ENCODE measurements around the gene EPB41L5.
"Not testable (repeated sequence)": the region's sequence is repeated elsewhere in the genome, so short reads cannot be mapped to it uniquely, and the experiment has no call there.

EPB41L5 gene

GRCh38 chr2:120199817-120200459 is 187.1 kb downstream of the EPB41L5 start:
- not testable (repeated sequence) for DNase-seq (ENCODE audit: low read depth in 2 of 2)

- DNase-seq (ENCODE audit: low read depth in 2 of 2): no peak
Measured at GRCh38 chr2:120203251-120204021, 190.6 kb downstream of the EPB41L5 start.

- no peak for DNase-seq (ENCODE audit: low read depth in 2 of 2)
Measured at GRCh38 chr2:120204022-120204405, 191.1 kb downstream of the EPB41L5 start.

GRCh38 chr2:120204417-120204816 is 191.5 kb downstream of the EPB41L5 start:
- DNase-seq (ENCODE audit: low read depth in 2 of 2): no peak

- no peak for DNase-seq (ENCODE audit: low read depth in 2 of 2)
Measured at GRCh38 chr2:120204945-120205670, 192.2 kb downstream of the EPB41L5 start.

GRCh38 chr2:120206022-120206581 is 193.2 kb downstream of the EPB41L5 start:
- DNase-seq (ENCODE audit: low read depth in 2 of 2): no peak

GRCh38 chr2:120208381-120209353 is 195.8 kb downstream of the EPB41L5 start:
- no peak for DNase-seq (ENCODE audit: low read depth in 2 of 2)

GRCh38 chr2:120209427-120210269 is 196.8 kb downstream of the EPB41L5 start:
- no peak for DNase-seq (ENCODE audit: low read depth in 2 of 2)

- DNase-seq (ENCODE audit: low read depth in 2 of 2): no peak
Measured at GRCh38 chr2:120210270-120210693, 197.4 kb downstream of the EPB41L5 start.

- DNase-seq (ENCODE audit: low read depth in 2 of 2): no peak
Measured at GRCh38 chr2:120218181-120218580, 205.3 kb downstream of the EPB41L5 start.

GRCh38 chr2:120219291-120219690 is 206.4 kb downstream of the EPB41L5 start:
- DNase-seq (ENCODE audit: low read depth in 2 of 2): no peak

GRCh38 chr2:120219766-120220165 is 206.9 kb downstream of the EPB41L5 start:
- no peak for DNase-seq (ENCODE audit: low read depth in 2 of 2)

- no peak for DNase-seq (ENCODE audit: low read depth in 2 of 2)
Measured at GRCh38 chr2:120220756-120221155, 207.9 kb downstream of the EPB41L5 start.

- DNase-seq (ENCODE audit: low read depth in 2 of 2): no peak
Measured at GRCh38 chr2:120221616-120222015, 208.7 kb downstream of the EPB41L5 start.

- no peak for DNase-seq (ENCODE audit: low read depth in 2 of 2)
Measured at GRCh38 chr2:120222186-120223033, 209.5 kb downstream of the EPB41L5 start.

- DNase-seq (ENCODE audit: low read depth in 2 of 2): peak; percentile 79 to 89
Measured at GRCh38 chr2:120223034-120223912, 210.4 kb downstream of the EPB41L5 start, which contains the start of gene TMEM185B. Gene TMEM185B (minus strand): TSS chr2:120223400. CDS start chr2:120222976, 424 bp downstream.

GRCh38 chr2:120224256-120224655 is 211.4 kb downstream of the EPB41L5 start:
- no peak for DNase-seq (ENCODE audit: low read depth in 2 of 2)

Measured in stimulated activated CD4-positive, alpha-beta T cell treated with anti-CD3 and anti-CD28 coated beads, Interleukin-1b, Interleukin-23, amount 100 ng/mL, for 1 hour (primary cell).